Measurements from ENCODE around the gene BDKRB1. TPM values are rescaled to one million over a fixed set of nuclear protein-coding genes. Genes with fewer than 3 reads are reported as not detected.

The BDKRB1 gene
- total RNA-seq, 2 donors from 2014 or later = 0.24 to 0.56 TPM

GRCh38 chr14:96304956-96305355, 48.9 kb downstream of the BDKRB1 start:
- no peak for DNase-seq (ENCODE audit: low spot score)
- intact Hi-C loops (cut with DNase I) = loop anchor here in 1 of 2 donors (10.0 kb wide), 1 partner anchor 1190 kb away; no protein-coding TSS in a partner anchor

DNA sequence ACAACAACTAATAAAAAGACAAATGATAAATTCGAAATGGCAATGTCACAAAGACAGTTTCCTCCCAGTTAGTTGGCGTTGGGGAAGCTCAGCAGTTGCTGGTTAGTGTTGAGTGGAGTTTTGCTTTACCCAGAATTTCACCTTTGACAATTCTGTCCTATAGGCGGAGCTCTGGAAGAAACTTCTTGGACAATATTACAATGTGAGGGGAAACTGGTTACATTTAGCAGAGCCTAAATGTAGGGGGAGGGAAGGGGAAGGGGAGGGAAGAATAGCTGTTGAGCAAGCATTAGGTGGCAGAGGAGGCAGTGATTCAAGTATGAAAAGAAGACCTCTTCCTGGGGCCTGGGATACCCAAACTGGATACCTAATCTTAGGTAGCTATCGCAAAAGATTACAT, 51.4 kb downstream of the BDKRB1 start:
- no peak for DNase-seq (ENCODE audit: low spot score)
- intact Hi-C loops (cut with DNase I) = loop anchor here in 1 of 2 donors (10.0 kb wide), 1 partner anchor 1193 kb away; no protein-coding TSS in a partner anchor

GRCh38 chr14:96309133-96309895, 53.3 kb downstream of the BDKRB1 start:
- intact Hi-C loops (cut with DNase I) = loop anchor here in 1 of 2 donors (10.0 kb wide), 1 partner anchor 1195 kb away; no protein-coding TSS in a partner anchor
- DNase-seq (ENCODE audit: low spot score) = no peak

DNA sequence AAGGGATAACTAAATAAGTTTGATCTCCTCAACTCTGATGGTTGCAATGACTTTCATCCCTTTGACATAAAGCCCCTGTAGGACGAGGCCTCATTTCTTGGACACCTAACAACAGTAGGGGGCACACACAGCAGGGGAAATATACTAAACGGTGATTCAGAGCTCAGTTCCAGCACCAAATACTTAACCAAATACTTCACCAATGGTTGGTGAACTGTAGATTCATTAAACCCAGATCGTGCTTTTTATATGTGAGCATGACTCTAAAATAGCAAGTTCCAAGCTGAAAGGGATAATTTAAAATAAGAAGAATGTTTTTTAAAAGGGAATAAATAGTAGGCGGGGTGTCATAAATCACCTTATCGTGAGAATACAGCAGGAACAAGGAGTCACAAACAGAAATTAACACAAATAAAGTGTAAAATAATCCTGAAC, 53.9 kb downstream of the BDKRB1 start:
- no peak for DNase-seq (ENCODE audit: low spot score)
- intact Hi-C loops (cut with DNase I) = loop anchor here in 1 of 2 donors (10.0 kb wide), 1 partner anchor 1195 kb away; no protein-coding TSS in a partner anchor

DNA sequence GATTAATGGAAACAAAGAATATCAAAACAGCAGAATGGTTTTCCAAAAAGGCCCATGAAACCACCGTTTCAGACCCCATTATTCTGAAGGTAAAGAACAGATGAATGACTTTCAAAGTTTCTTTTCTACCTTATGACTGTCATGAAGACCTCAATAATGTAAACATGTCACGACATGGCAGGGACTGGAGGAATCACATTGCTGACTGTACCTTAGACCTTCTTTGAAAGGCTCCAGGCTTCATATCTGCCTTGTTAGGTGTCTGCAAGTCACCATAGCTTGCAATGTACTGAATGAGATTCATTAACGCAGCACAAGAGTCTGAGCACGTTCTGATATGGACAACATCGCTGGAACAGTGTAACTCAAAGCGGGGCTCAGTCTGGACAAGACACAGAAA, 54.9 kb downstream of the BDKRB1 start:
- intact Hi-C loops (cut with DNase I) = no loop called here
- DNase-seq (ENCODE audit: low spot score) = no peak

Other genes starting within 250 kb of the BDKRB1 start
- 100 to 1,000 TPM in 1 of 2 donors, 10 to 100 TPM in 1; 70.8 to 122 TPM for gene C14orf132, start 216.8 kb upstream of the BDKRB1 start, total RNA-seq
- gene BDKRB2, start 51.4 kb upstream of the BDKRB1 start, total RNA-seq = 10 to 100 TPM in 1 of 2 donors, 1 to 10 TPM in 1; 4.6 to 10.3 TPM
- 10 to 100 TPM; 20.6 to 22.6 TPM for gene ATG2B, start 107.1 kb downstream of the BDKRB1 start, total RNA-seq
- 10 to 100 TPM; 15.5 to 19.7 TPM for gene GSKIP, start 107.3 kb downstream of the BDKRB1 start, total RNA-seq
- gene AK7, start 135.9 kb downstream of the BDKRB1 start, total RNA-seq = under 1 TPM; 0.28 to 0.29 TPM
- 100 to 1,000 TPM; 127 to 153 TPM for gene PAPOLA, start 246.2 kb downstream of the BDKRB1 start, total RNA-seq

All from posterior vena cava (tissue), 2 donors.